ENCODE measurements around the gene DGKD.

The DGKD gene

DNA sequence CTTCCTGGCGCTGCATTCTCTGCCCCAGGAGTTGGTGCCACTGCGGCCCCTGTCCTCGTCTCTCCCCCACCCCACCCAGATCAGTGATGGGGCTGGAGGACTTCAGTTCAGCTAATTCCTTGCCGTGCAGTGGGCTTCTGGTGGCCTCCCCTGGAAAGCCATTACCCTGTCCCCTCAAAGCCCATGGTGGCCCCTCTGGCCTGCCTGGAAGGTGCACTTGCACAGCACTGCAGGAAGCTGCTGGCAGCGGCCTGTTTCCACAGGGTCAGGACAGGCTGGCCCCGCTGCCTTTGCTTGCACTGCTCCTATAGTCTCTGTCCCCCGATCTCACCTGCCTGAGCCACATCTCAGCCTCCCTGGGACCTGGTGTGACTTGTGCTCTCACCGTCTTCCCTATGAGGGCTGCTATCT, 107.2 kb downstream of the DGKD start:
- DNase-seq (ENCODE audit: low spot score) = no peak

DNA sequence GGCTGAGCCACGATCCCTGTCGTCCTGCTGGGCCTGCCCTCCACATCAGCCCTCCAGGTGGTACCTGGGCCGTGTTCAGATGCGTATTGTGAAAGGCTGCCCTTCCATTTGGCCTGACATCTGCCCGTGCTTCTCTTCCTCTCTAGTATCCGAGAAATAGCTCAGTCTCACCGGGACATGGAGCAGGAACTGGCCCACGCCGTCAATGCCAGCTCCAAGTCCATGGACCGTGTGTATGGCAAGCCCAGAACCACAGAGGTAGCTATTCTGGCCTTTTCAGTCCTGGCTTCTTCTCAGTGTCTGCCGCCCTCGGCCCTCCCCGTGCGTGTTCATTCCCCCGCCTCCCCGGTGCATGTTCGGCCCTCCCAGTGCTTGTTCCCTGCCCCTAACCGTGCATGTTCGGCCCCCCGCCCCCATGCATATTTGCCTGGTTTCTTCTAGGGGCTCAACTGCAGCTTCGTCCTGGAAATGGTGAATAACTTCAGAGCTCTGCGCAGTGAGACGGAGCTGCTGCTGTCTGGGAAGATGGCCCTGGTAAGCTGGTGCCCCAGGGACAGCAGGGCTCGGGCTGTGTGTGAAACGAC, 108.0 kb downstream of the DGKD start:
- no peak for DNase-seq (ENCODE audit: low spot score)

DNA sequence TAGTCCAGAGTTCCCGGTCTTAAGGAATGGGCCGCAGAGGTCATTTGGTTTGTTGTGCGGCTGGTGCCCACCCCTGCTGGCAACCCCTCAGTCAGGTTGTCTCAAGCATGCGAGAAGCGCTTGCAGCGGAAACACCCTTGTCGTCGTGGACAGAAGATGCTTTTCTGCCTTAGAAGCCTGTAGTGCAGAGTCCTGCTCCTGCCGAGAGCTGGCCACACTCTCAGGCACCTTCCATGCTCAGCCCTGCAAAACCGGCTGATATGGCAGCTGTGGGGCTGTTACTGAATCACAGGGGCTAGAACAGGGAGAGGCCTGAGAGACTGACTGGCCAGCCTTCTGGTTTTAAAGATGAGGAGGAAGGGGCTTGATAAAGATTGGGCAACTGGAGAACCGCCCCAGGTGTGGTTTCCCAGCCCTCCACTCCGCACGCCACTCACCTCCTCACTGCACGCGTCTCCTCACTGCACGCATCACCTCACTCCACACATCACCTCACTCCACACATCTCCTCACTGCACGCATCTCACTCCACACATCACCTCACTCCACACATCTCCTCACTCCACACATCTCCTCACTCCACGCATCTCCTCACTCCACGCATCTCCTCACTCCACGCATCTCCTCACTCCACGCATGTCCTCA, 108.7 kb downstream of the DGKD start:
- no peak for DNase-seq (ENCODE audit: low spot score)

DNA sequence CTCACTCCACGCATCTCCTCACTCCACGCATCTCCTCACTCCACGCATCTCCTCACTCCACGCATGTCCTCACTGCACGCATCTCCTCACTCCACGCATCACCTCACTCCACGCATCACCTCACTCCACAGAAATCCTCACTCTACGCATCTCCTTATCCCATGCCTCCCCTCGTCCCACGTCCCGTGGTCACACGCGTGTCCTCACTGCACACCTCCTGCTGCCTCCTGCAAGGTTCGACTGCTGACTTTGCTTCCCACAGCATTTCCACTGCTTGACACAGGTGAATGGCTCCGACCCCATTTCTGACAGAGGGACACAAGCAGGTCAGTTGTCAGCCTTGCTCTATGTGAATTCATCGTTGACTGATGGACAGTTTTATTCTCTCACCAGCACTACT, 109.3 kb downstream of the DGKD start:
- DNase-seq (ENCODE audit: low spot score) = no peak

DNA sequence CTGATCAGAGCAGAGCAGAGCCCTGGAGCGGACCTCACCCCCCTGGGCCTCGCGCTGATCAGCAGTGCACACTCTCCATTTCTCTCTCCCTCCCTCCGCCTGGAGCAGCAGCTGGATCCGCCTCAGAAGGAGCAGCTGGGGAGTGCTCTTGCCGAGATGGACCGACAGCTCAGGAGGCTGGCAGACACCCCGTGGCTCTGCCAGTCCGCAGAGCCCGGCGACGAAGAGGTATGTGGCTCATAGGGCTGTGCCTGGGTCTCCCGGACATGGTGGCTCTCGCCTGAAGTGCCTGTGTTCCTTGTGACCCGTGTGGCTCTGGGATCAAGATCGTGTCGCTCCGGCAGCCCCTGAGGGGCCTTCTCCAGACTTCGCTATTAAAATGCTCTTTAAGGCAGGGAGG, 109.8 kb downstream of the DGKD start:
- no peak for DNase-seq (ENCODE audit: low spot score)

DNA sequence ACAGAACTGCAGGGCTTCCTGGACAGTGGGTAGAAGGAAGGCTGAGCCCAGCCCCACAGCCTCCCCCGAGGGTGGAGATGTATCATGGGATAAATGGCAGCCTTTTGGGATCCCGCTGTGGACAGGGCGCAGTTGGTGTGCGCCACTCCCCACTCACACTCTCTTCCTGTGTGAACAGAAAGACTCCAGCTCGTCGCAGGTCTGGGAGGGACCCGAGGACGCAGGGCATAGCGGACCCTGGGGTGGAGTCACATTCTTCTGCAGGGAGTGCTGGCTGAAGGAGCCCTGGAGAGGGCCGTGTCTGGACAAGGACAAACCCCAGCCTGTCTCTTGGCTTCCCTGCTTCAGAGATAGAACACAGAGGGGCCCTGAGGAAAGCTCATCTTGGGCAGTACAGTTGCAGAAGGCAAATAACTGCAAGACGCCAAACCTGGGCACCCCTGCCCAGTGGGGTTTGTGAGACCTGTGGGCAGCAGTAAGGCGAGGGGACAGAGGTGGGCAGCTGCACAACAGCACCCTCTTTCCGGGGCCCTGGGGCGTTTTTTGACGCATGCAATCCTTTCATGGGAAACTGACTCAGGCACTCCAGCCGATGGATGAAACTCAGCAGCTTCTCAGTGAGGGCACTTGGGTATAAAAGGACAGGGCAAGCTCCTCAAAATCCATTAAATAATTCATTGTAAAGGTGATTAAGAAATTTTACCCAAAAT, 110.4 kb downstream of the DGKD start:
- no peak for DNase-seq (ENCODE audit: low spot score)

DNA sequence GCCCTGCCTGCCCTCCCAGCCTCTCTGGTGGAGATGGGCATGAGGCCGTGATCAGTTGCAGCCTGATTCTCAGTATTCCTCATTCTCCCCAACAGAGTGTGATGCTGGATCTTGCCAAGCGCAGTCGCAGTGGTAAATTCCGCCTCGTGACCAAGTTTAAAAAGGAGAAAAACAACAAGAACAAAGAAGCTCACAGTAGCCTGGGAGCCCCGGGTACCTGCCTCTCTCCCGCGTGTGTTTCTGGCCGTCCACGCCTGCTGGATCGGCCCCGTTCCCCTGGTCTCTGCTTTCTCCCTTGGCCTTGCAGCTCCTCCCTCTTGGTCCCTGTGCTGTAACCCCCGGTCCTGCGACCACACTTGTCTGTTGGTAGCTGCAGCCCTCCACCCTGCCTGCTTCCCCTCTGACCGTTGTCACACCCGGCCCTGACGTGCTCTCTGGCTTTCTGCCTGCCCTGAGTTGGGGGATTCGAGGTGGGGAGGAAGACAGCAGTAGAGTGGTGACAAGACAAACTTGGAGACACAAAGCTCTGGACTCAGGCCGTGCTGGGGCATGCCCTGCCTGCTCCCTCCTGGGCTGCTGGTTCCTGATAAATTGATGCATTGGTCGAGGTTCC, 112.8 kb downstream of the DGKD start:
- no peak for DNase-seq (ENCODE audit: low spot score)

DNA sequence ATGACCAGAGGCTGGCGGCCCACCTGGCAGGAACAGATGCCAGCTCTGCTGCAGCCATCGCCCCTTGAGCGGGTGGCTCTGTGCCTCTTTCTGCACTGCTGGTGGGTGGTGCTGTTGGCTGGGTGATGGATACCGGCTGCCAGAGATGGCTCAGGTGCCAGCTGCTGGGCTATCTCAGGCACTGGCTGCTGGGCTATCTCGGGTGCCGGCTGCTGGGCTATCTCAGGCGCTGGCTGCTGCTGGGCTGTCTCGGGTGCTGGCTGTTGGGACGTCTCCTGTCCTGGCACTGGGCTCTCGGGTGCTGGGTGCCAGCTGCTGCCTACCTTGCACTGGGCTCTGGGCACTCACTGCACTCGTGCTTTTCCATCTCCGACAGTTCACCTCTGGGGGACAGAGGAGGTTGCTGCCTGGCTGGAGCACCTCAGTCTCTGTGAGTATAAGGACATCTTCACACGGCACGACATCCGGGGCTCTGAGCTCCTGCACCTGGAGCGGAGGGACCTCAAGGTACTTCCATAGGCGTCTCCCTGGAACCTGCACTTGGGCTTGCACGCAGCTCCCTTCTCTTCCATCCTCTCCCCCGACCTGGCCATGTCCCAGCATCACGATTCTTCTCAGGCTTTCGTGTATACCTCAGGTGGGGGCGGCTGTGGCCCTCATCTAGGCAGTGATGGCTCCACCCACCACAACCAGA, 113.9 kb downstream of the DGKD start:
- DNase-seq (ENCODE audit: low spot score) = no peak

DNA sequence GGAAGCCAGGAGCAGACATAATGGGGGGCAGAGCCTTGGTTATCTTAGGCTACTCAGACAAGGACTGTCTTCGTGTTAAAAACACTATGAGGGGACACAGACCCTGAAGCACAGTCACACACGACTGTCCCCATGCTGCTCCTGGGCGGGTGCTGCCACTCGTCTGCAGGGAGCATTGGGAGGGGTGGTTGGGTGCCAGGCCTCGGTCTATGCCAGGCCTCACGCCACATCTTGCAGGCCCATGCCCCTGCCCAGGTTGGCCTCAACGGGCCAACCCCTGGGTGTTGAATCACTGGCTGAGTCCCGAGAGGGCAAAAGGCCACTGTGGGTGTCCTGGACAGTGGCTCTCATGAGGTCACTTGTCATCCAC, 114.4 kb downstream of the DGKD start:
- DNase-seq (ENCODE audit: low spot score) = no peak

DNA sequence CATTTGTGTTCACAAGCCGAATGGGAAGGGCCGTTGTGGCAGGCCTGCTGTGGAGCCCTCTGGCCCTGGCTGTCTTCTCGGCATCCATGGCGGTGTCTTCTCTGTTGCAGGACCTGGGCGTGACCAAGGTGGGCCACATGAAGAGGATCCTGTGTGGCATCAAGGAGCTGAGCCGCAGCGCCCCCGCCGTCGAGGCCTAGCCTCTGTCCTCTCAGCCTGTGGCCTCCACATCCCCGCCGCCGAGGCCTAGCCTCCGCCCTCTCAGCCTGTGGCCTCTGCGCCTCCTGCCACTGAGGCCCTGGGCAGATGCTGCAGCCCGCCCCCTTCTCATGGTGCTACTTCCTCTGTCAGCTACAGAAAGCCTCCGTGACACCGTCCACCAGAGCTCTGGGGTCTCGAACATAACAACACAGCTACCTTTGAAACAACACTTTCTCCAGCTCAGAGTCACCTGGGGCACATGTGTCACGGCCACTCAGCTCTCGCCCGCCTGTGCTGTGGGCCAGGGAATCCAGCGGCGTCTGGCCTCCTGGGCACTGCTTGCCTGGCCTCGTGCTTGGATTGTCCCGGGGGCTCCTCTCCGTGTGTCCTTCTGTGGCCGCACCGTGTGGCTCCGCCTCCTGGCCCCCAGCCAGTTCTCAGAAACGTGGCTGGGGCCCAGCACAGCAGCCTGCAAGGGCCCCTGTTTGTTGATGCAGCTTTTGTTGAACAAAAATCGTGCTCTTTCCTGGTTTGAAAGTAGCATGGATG, 115.1 kb downstream of the DGKD start:
- DNase-seq (ENCODE audit: low spot score) = no peak

DNA sequence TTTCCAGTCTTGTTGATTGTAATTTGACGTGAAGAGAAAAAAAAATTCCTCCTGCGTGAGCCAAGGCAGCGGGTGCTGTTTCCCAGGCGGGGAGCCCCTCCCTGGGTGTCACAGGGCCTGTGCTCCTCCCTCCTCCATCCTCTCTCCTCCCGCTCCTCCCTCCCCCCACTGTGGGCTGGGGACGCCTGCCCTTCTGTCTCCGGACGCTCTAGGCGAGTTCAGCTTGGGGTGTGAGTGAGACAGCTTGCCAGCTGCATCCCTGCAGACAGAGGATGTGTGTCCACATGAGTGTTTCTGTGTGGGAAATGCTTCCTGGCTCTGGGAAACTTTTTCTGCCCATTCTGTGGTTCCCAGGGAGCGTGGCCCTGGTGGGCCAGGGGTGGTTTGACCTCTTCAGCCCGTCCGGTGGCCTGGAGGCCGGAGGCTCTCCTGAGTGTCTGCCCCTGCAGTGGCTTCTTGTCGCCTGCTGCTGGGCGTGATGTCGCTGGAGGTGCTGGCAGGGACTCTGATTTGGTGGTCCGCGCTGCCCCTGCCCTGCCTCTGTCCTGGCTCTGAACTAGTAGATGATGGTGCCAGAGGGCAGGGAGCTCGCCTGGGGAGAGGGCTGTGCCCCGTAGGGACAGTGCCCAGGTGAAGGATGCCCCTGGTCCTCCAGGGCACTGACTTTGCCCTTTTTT, 115.9 kb downstream of the DGKD start:
- DNase-seq (ENCODE audit: low spot score) = no peak

DNA sequence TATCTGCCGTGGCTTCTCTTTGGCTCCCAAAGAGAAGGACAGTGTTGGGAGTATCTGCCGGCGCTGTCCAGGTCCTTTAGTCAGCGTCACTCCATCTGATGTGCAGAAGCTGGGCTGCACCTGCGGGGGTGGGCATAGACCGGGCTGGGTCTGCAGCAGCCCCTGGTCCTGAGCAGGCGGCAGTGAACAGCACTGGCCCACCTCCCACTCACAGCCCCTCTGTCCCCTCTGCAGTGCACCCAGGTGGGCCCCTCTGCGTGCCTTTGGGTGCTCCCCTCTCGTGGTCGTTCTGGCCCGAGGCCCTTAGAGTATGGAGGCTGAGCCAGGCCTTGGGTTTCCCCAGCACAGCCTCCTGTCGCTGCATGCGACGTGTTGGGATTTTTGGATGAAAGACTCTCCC, 116.5 kb downstream of the DGKD start:
- DNase-seq (ENCODE audit: low spot score) = no peak

DNA sequence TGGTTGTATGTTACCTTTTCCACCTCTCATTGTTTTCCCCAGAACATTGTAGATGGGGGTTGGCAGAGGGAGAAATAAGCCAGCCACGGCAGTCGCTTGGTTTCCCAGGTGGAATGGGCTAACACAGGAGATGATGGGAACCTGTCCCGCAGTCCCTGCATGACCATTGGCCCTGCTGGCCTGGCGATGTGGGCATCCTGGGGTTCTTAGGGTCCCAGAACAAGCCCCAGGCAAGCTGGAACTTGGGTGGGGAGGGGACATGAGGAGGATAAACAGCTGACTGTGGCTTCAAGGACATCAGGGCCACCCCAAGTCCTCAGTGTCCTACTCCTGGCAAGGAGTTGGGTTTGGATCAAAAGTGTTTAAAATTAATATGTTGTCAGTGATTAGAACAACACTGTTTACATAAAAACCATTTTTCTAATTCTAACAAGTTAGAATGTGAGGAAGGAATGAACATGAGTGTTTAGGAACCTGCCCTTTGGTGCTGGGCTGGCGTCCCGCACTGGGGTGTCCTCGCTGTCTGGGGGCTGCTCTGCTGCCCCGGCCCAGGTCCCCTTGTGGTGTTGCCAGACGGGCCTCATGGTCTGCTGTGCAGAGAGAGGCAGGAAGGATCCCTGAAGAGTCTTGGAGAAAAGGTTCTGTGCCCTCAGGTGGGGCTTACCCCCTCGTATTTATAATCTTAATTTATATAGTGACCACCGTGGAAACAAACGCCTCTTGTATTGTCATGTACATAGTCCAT, 117.2 kb downstream of the DGKD start:
- no peak for DNase-seq (ENCODE audit: low spot score)

DNA sequence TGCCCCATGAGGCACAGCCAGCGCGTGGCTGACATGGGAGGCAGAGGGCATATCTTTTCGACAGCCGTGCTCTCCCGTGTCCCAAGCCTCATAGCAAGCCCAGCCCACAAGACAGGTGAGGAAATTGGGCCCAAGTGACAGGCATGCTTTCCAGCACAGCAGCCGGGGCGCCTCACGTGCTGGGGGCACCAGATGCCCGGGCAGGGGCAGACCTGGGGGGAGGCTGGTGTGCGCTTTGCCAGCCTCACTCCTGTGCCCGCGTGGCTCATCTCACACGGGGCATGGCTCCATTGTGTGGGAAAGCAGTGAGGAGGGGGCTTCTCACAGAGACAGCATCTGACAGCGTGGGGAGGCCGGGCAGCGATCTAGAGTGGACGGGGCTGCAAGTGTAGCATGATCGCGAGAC, 119.1 kb downstream of the DGKD start:
- no peak for DNase-seq (ENCODE audit: low spot score)

DNA sequence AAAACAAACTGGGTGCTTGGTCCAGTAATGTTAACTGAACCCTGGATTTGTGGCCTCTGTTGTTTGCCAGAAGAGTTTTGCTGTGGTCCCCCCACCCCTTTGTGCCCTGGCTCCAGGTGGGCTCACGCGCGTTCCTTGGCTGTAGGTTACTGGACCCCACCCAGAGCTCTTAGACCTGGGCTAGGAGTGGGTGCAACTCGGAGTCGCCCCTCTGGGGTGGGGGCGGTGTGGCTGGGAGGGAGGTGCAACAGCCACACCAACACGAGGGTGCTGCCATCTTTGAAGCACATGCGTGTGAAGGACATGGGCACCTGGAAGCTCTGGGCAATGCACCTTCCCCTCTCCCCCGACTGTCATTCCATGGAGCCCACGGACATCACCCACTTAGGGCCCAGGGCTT, 119.6 kb downstream of the DGKD start:
- DNase-seq (ENCODE audit: low spot score) = no peak

DNA sequence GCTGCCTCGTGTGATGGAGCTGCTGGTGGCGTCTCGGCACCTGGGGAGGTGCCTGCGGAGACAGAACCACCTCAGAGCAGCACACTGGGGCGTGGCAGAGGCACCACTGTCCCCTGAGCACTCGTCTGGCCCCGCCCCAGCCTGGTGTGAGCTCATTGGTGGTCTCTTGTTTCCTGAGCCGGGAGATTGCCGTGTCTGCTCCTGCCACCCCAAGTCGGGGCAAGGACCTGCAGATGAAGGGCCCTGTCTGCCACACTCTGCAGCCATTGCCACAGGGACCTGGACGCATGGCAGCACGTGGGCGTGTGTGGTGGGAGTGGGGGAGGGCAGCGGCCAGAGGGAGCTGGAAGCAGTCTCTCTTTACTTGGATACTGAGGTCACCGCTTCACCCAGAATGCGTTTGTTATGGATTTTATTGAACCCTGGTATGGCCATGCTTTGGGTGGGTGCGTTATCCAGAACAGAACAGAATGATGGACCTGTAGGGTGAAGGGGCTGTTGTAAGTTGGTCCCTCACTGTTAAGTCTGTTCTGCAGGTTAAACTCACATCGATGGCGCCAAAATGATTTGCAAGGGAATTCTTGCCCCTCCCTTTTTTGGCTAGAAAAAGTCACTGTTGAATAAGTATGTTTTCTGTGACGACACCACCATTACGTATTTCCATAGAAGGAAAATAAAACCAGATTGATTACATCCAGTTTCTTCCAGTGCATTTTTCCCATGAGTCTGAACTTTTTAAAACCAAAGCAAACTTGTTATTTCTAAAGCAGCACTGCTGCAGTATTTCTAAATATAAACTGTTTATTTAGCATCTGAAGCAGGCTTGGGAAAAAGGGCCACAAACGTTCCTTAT, 120.2 kb downstream of the DGKD start:
- DNase-seq (ENCODE audit: low spot score) = no peak

DNA sequence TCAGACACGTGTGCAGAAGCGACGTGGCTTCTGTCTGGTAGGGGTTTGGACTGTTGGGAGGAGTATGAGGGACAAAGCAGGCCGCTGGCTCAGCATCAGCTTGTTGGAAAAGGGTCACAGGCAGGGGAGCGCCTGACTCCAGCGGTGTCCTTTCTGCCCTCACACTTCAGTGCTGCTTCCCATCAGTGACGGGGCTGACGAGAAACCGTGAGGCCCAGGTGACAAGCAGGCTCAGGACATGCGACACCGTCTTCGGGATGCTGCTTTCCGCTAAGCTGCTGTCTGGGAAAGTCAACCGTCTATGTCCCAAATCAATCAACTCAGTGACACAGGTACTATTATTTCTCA, 121.7 kb downstream of the DGKD start:
- DNase-seq (ENCODE audit: low spot score) = no peak

DNA sequence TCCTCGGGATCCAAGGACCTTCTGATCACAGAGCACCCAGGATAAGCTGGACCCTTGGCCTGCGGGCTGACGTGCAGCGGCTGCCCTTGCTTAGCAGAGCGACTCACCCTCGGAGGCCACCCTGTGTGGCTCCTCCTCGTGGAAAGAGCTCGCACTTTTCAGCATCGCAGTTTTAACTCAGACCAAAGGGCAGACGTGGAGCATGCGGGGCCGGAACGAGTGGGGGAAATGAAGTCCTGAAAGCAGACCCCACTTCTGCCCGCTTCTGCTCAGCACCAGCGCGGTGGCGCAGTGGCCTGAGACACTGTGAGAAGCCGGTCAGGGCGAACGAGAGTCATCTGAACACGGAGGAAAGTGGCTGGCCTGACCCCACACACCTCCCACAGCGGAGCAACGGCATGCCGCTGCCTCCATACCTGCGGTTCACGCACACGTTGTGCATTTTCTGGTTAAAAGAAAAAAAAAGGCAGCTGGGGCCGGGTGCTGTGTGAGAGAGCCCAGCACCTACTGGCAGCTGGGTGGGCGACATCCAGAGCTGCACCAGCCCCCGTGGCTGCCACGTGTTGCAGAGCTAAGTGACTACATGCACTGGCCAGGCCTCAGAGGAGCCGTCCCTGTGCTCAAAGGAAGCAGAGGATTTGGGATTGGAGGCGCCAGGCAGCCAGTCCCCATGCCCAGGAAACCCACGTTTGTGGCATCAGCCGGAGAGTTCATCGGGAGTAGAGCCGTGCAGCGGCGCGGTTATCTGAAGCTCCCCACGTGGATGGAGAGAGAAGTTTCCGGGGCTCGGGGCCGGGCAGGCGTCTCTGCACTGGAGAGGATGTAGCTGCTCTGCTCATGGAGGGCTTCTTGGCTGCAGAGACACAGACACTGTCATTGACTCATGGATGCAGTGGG, 122.6 kb downstream of the DGKD start:
- DNase-seq (ENCODE audit: low spot score) = no peak
